DND-41 (cell line): ENCODE data around the gene PACS2.

Source experiments
- ATAC-seq: fragments of 200-7000 bp; cut with Tn5 transposase; 3 replicates; pipeline ENCODE4 v1.9.1; 2021; ENCODE audit warnings: low read depth; ENCODE audit not compliant: insufficient read depth
- DNase-seq: peaks from one replicate; pipeline ENCODE4 v3.0.0-alpha.2; 2020
- H2AFZ ChIP-seq: 2 replicates; pipeline ENCODE4 v1.6.0; 2012; ENCODE audit warnings: low read depth, low read length
- H3K27ac ChIP-seq: 2 replicates; pipeline ENCODE4 v1.5.1; 2012; ENCODE audit warnings: low read length, inconsistent platforms
- H3K27me3 ChIP-seq: fragments of 200-600 bp; sonication (generic); 2 replicates; pipeline ENCODE4 v1.6.0; 2012; ENCODE audit warnings: low read length, mild to moderate bottlenecking, inconsistent platforms; ENCODE audit not compliant: insufficient read depth, poor library complexity
- H3K36me3 ChIP-seq: 2 replicates; pipeline ENCODE4 v1.5.1; 2012; ENCODE audit warnings: low read length, inconsistent platforms; ENCODE audit not compliant: insufficient read depth
- H3K4me1 ChIP-seq: 2 replicates; pipeline ENCODE4 v1.5.1; 2012; ENCODE audit warnings: mild to moderate bottlenecking, low read length; ENCODE audit not compliant: insufficient read depth
- H3K4me2 ChIP-seq: 2 replicates; pipeline ENCODE4 v1.6.0; 2012; ENCODE audit warnings: mild to moderate bottlenecking, moderate library complexity, low read length, inconsistent platforms; ENCODE audit not compliant: insufficient read depth
- H3K4me3 ChIP-seq, 2 experiments: fragments of 200-600 bp in 1 of 2; shearing (Covaris generic) in 1 of 2; 2 replicates each; pipeline ENCODE4 v1.5.1; 2012 to 2016; ENCODE audit warnings: inconsistent platforms in 2 of 2, low read length in 2 of 2, mild to moderate bottlenecking in 2 of 2, low read depth in 1 of 2, moderate library complexity in 1 of 2
- H3K79me2 ChIP-seq: 2 replicates; pipeline ENCODE4 v1.6.0; 2012; ENCODE audit warnings: low read length, inconsistent platforms; ENCODE audit not compliant: insufficient read depth
- H3K9ac ChIP-seq: 2 replicates; pipeline ENCODE4 v1.6.0; 2012; ENCODE audit warnings: low read depth, mild to moderate bottlenecking, inconsistent platforms, low read length, moderate library complexity
- H3K9me3 ChIP-seq: 2 replicates; pipeline ENCODE4 v1.5.1; 2012; ENCODE audit warnings: low read length, moderate library complexity, mild to moderate bottlenecking, inconsistent platforms; ENCODE audit not compliant: insufficient read depth, severe bottlenecking
- H4K20me1 ChIP-seq: 2 replicates; pipeline ENCODE4 v1.6.0; 2012; ENCODE audit warnings: low read length; ENCODE audit not compliant: insufficient read depth
- EZH2 ChIP-seq: IDR thresholded peaks from 3 replicates; pipeline ENCODE4 v1.6.1; 2012; ENCODE audit warnings: borderline replicate concordance, low read depth, mild to moderate bottlenecking, moderate library complexity, low read length, inconsistent platforms; ENCODE audit not compliant: severe bottlenecking
- TF ChIP-seq, protein P1 (sequence below): IDR thresholded peaks from 2 replicates; pipeline ENCODE4 v1.5.1; 2012; ENCODE audit warnings: borderline replicate concordance, low read length, moderate library complexity, mild to moderate bottlenecking; ENCODE audit not compliant: poor library complexity, severe bottlenecking; ENCODE audit errors: extremely low read depth

PACS2 gene

DNA sequence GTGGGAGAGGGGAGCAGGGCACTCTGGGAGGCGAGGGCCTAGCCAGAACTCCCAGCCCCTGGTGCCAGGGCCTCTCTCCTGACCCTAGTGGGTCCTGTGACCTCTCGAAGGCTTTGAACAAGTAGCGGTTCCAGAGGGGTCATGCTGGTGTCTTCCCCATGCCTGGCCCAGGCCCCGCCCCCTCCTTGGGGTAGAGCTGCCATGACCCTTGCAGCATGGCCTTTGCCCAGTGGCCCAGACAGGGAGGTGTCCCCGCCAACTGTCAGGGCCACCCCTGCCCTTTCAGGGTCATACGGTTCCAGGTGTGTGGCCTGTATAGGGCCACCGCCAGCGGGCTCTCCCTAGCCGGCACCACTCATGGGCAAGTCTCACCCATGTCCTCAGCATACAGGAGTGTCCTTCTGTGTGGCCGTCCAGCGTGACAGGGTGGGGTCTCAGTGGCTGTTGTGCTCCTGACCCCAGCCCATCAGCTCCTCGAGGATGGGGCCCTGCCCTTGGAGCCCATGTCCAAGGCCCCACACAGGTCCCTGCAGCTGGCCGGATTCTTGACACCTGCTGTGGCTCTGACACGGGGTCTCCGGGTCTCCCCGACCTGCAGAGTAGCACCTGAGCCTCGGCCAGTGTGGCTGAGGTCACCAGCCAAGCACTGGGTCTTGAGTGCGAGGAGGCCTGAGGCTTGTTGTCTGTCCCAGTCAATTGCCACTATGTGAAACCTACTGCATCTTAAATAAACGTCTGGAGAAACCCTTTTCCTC lies 34.6 kb downstream of the PACS2 start:
- Histone ChIP-seq H3K4me3 (no peak overlapping the region), H3K79me2 (peaks cover 19% of the 10 kb centered on the region; the same call in 1 of the 2 replicates), H3K27me3 (no peaks in the 10 kb centered on the region), H4K20me1 (peaks cover 36% of the 10 kb centered on the region), H2AFZ (no peak overlapping the region), H3K36me3 (peaks cover 8% of the 10 kb centered on the region), H3K9me3 (no peaks in the 10 kb centered on the region), H3K4me1 (no peaks in the 10 kb centered on the region), H3K27ac (no peak overlapping the region), H3K4me2 (no peak overlapping the region), H3K9ac (no peak overlapping the region)
- ATAC-seq = no peak
- no peak for TF ChIP-seq EZH2
- DNase-seq = no peak

DNA sequence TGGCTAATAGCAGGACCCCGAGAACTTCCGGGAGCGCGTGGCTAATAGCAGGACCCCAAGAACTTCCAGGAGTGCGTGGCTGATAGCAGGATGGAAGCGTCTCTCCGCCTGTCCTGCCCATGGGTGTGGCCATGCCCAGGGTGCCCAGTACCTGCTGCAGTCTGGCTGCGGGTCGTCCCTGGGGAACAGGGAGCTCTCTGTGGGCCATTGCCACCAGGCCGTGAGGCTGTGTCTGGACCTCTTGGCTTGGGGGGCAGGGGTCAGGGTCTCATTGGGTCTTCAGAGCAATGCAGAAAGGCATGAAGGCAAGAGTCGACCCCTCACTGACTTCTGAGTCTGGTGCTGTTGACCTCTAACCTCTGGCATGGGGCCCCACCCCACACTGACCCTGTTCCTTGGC lies 35.4 kb downstream of the PACS2 start:
- no peaks in the 10 kb centered on the region for H3K27me3 ChIP-seq
- no peak overlapping the region for H3K27ac ChIP-seq
- H3K36me3 ChIP-seq = peaks cover 12% of the 10 kb centered on the region
- H3K4me2 ChIP-seq = no peak overlapping the region
- no peak overlapping the region for H3K9ac ChIP-seq
- no peak for DNase-seq
- no peaks in the 10 kb centered on the region for H3K9me3 ChIP-seq
- H3K4me1 ChIP-seq = no peaks in the 10 kb centered on the region
- H3K79me2 ChIP-seq = peaks cover 16% of the 10 kb centered on the region; the same call in 1 of the 2 replicates
- H2AFZ ChIP-seq = no peak overlapping the region
- H3K4me3 ChIP-seq = no peak overlapping the region
- TF ChIP-seq, protein P1, sequence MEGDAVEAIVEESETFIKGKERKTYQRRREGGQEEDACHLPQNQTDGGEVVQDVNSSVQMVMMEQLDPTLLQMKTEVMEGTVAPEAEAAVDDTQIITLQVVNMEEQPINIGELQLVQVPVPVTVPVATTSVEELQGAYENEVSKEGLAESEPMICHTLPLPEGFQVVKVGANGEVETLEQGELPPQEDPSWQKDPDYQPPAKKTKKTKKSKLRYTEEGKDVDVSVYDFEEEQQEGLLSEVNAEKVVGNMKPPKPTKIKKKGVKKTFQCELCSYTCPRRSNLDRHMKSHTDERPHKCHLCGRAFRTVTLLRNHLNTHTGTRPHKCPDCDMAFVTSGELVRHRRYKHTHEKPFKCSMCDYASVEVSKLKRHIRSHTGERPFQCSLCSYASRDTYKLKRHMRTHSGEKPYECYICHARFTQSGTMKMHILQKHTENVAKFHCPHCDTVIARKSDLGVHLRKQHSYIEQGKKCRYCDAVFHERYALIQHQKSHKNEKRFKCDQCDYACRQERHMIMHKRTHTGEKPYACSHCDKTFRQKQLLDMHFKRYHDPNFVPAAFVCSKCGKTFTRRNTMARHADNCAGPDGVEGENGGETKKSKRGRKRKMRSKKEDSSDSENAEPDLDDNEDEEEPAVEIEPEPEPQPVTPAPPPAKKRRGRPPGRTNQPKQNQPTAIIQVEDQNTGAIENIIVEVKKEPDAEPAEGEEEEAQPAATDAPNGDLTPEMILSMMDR = no peak
- TF ChIP-seq EZH2 = no peak
- peaks cover 37% of the 10 kb centered on the region for H4K20me1 ChIP-seq
- no peak for ATAC-seq

DNA sequence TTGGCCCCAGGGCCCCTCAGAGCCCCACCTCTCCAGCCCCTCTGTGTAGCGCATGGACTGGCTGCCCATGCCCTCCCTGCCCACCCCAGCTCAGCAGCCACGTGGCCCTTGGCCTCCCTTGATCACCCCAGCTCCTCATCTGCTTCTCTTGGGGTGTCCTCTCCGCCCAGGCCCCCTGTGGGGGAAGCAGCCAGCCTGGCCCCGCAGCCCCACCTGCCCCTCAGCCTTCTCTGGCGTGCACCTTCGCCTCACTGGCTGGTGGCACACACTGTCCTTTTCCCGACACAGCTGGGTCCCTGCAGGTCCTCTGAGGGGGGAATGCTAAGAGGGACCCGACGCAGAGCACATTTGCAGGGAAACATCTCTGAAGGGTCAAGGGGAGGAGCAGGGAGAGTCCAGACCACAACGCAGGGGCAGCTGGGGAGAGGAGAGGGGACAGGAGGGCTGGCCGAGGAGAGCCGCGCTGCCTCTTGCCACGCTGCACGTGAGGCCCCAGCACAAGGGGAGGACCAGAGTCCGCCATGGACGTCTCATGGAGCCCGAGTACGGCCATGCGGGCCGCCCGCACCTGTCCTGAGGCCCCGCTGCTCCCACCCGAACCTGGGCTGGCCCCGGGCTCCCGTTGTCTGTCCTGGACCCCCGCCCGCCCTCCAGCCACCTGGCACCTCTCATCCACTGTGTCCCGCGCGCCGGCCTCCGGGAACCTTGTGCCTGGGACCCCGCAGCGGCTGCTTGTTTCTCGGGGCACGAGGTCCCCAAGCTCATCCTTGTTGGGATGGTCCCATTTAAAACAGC lies 36.1 kb downstream of the PACS2 start:
- H3K27me3 ChIP-seq = no peaks in the 10 kb centered on the region
- H3K4me3 ChIP-seq = no peak overlapping the region
- H3K9me3 ChIP-seq = no peaks in the 10 kb centered on the region
- ATAC-seq (no peak), DNase-seq (no peak)
- peaks cover 18% of the 10 kb centered on the region for H3K36me3 ChIP-seq
- TF ChIP-seq, protein P1 = no peak
- TF ChIP-seq EZH2 = no peak
- H4K20me1 ChIP-seq = peaks cover 42% of the 10 kb centered on the region
- no peak overlapping the region for H3K27ac ChIP-seq
- H3K4me1 ChIP-seq = no peaks in the 10 kb centered on the region
- H3K9ac ChIP-seq = no peak overlapping the region
- no peak overlapping the region for H2AFZ ChIP-seq
- no peak overlapping the region for H3K4me2 ChIP-seq
- peaks cover 13% of the 10 kb centered on the region; the same call in 1 of the 2 replicates for H3K79me2 ChIP-seq

DNA sequence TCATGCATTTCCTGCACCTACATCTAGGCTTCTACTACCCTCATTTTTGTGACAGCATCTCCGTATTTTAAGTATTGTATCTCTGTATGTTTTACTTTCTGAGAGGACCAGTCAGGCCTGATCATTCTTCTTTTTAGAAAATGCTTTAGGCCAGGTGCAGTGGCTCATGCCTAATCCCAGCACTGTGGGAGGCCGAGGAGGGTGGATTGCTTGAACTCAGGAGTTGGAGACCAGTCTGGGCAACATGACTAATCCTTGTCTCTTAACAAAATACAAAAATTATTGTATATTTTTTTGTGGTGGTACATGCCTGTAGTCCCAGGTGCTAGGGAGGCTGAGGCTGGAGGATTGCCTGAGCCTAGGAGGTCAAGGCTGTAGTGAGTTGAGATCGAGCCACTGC lies 36.9 kb downstream of the PACS2 start:
- no peak for ATAC-seq
- Histone ChIP-seq H3K4me3 (no peak overlapping the region), H3K36me3 (peaks cover 25% of the 10 kb centered on the region), H3K4me2 (no peak overlapping the region), H3K9ac (no peak overlapping the region), H3K27me3 (no peaks in the 10 kb centered on the region), H3K79me2 (peaks cover 10% of the 10 kb centered on the region; the same call in 1 of the 2 replicates), H3K9me3 (no peaks in the 10 kb centered on the region), H3K4me1 (no peaks in the 10 kb centered on the region), H2AFZ (no peak overlapping the region), H3K27ac (no peak overlapping the region), H4K20me1 (peaks cover 36% of the 10 kb centered on the region)
- DNase-seq = no peak
- TF ChIP-seq, protein P1 = no peak
- no peak for TF ChIP-seq EZH2
